Measurements from ENCODE around the gene ADARB1.

Gene ADARB1

DNA sequence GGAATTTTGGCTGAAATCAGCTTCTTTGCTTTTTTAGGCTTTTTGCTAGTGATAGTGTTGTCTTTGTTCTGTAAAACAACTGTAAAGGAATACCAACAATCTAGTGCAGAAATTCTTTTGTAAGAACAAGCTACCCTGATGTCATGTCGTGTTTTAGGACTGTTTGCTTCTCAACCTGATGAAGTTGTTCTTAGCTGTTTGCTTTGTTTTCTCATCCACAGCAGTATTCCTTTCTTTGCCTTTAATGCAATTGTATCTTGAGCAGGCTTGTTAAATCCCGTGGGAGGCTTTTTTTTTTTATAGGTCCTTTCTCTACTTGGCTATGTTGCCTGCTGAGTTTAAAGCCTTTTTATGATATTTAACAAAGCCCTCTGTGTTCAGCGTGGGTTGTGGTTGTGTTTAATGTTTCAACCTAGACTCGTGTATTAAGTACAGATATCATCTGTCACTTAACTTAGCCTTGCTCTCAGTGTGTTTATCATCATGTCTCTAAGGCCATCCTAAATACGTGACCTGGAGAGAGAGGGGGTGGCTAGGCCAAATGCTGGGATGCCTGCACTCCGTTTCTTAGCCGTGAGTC, 31.6 kb downstream of the ADARB1 start:
- no peak overlapping the region for H3K9ac ChIP-seq (ENCODE audit: low read depth, low read length)
- TF ChIP-seq, protein P1, sequence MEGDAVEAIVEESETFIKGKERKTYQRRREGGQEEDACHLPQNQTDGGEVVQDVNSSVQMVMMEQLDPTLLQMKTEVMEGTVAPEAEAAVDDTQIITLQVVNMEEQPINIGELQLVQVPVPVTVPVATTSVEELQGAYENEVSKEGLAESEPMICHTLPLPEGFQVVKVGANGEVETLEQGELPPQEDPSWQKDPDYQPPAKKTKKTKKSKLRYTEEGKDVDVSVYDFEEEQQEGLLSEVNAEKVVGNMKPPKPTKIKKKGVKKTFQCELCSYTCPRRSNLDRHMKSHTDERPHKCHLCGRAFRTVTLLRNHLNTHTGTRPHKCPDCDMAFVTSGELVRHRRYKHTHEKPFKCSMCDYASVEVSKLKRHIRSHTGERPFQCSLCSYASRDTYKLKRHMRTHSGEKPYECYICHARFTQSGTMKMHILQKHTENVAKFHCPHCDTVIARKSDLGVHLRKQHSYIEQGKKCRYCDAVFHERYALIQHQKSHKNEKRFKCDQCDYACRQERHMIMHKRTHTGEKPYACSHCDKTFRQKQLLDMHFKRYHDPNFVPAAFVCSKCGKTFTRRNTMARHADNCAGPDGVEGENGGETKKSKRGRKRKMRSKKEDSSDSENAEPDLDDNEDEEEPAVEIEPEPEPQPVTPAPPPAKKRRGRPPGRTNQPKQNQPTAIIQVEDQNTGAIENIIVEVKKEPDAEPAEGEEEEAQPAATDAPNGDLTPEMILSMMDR (IDR thresholded peaks at IDR 0.05; ENCODE audit: borderline replicate concordance, extremely low read depth, low read length, poor library complexity, severe bottlenecking): no peak
- no peak for TF ChIP-seq EZH2 (IDR thresholded peaks at IDR 0.05; ENCODE audit: borderline replicate concordance, low read depth, low read length, severe bottlenecking)
- peaks cover 38% of the 10 kb centered on the region for H4K20me1 ChIP-seq (ENCODE audit: insufficient read depth, low read length)
- H3K27ac ChIP-seq (ENCODE audit: low read length): no peak overlapping the region
- H3K4me2 ChIP-seq (ENCODE audit: insufficient read depth, low read length): no peak overlapping the region
- no peak for DNase-seq
- H3K4me1 ChIP-seq (ENCODE audit: insufficient read depth, low read length): peaks cover 29% of the 10 kb centered on the region
- ATAC-seq (ENCODE audit: insufficient read depth, low read depth): peak; percentile 39; the same call in 1 of the 3 replicates
- H3K79me2 ChIP-seq (ENCODE audit: insufficient read depth, low read length): peaks cover 31% of the 10 kb centered on the region
- H3K4me3 ChIP-seq (ENCODE audit: low read depth in 1 of 2, low read length in 2 of 2): no peak overlapping the region
- H2AFZ ChIP-seq (ENCODE audit: low read depth, low read length): no peak overlapping the region
- H3K27me3 ChIP-seq (ENCODE audit: insufficient read depth, low read length, poor library complexity): no peaks in the 10 kb centered on the region
- H3K9me3 ChIP-seq (ENCODE audit: insufficient read depth, low read length, severe bottlenecking): no peaks in the 10 kb centered on the region
- H3K36me3 ChIP-seq (ENCODE audit: insufficient read depth, low read length): no peaks in the 10 kb centered on the region

DNA sequence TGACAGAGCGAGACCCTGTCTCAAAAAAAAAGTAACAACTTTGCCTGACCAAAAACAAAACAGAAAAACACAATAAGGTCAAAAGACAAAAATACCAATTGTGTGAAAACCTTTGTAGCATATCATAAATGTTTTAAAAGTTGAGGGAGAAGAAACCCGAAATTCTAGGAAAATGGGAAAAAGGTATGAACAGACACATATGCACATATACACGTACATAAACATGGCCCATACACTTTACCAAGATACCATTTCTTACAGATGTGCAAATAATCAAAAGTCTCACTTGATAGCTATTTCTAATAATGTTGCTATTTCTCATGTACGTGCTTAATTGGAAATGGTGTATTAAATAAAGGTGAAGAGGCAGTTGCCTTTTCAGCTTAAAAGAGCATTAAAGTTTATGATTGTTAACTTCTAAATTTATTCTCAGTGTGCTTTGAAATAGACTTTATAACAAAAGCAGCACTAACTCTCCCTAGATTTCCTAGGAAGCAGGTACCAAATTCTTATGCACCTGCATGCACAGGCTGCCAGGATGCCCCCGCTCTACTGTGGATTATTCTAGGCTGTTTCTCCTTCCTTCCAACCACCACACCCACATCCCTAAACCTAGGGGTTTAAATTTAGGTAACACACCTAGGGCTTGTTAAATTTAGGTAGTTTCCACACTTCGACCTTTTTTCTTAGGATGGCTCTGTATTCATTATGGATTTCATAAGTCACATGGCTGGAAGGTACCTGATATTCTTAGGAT, 33.8 kb downstream of the ADARB1 start:
- no peak overlapping the region for H3K27ac ChIP-seq (ENCODE audit: low read length)
- no peak for TF ChIP-seq EZH2 (IDR thresholded peaks at IDR 0.05; ENCODE audit: borderline replicate concordance, low read depth, low read length, severe bottlenecking)
- TF ChIP-seq, protein P1 (IDR thresholded peaks at IDR 0.05; ENCODE audit: borderline replicate concordance, extremely low read depth, low read length, poor library complexity, severe bottlenecking): no peak
- peaks cover 39% of the 10 kb centered on the region for H3K4me1 ChIP-seq (ENCODE audit: insufficient read depth, low read length)
- ATAC-seq (ENCODE audit: insufficient read depth, low read depth): no peak
- no peak for DNase-seq
- H3K36me3 ChIP-seq (ENCODE audit: insufficient read depth, low read length): no peaks in the 10 kb centered on the region
- peaks cover 38% of the 10 kb centered on the region; the same call in 1 of the 2 replicates for H3K79me2 ChIP-seq (ENCODE audit: insufficient read depth, low read length)
- H3K27me3 ChIP-seq (ENCODE audit: insufficient read depth, low read length, poor library complexity): no peaks in the 10 kb centered on the region
- H3K4me3 ChIP-seq (ENCODE audit: low read depth in 1 of 2, low read length in 2 of 2): no peak overlapping the region
- H3K9ac ChIP-seq (ENCODE audit: low read depth, low read length): no peak overlapping the region
- no peaks in the 10 kb centered on the region for H3K9me3 ChIP-seq (ENCODE audit: insufficient read depth, low read length, severe bottlenecking)
- no peak overlapping the region for H2AFZ ChIP-seq (ENCODE audit: low read depth, low read length)
- no peak overlapping the region for H3K4me2 ChIP-seq (ENCODE audit: insufficient read depth, low read length)
- H4K20me1 ChIP-seq (ENCODE audit: insufficient read depth, low read length): peaks cover 32% of the 10 kb centered on the region

DNA sequence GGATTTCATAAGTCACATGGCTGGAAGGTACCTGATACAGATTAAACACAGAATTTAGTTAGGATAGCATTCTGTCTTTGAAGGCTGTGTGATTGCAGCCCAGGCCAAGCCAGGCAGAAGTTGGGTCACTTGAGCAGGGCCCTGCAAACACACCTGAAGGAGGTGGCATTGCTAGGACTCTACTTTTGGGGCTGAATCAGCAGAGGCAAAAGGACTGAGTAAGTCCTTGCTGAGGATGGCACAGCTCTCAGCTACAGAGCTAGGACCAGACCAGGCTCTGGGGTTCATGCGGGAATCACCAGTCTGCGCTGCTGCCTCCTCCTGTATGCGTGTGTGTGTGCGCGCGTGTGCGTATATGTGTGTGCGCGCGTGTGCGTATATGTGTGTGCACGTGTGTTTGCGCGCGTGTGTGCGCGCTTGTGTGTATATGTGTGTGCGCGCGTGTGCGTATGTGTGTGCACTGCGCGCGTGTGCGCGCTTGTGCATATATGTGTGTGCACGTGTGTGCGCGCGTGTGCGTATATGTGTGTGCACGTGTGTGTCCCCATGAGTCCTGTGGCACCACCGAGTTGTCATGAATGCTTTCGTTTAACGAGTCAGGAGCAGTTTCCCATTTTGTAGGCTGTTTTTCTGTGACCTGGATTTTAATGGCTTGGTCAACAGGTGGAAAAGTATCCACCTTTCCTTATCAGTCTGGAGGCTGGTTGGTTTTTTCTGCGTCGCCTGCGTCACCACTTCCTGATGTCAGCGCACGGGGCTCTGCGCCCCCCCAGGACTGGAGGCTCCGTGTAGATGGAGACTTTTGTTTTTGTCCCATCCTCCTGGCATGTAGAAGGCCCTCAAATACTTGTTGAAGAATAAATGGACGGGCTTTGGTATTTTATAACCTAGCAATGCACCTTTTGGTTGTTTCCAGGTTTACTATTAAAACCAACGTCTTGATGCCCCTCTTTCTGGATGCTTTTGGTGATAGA, 34.7 kb downstream of the ADARB1 start:
- H3K4me2 ChIP-seq (ENCODE audit: insufficient read depth, low read length): no peak overlapping the region
- no peak for TF ChIP-seq EZH2 (IDR thresholded peaks at IDR 0.05; ENCODE audit: borderline replicate concordance, low read depth, low read length, severe bottlenecking)
- TF ChIP-seq, protein P1 (IDR thresholded peaks at IDR 0.05; ENCODE audit: borderline replicate concordance, extremely low read depth, low read length, poor library complexity, severe bottlenecking): no peak
- no peaks in the 10 kb centered on the region for H3K27me3 ChIP-seq (ENCODE audit: insufficient read depth, low read length, poor library complexity)

More for the DNA sequence above, 34.7 kb downstream of the ADARB1 start:
- Histone ChIP-seq H2AFZ (ENCODE audit: low read depth, low read length) (no peak overlapping the region), H3K36me3 (ENCODE audit: insufficient read depth, low read length) (no peaks in the 10 kb centered on the region), H3K9ac (ENCODE audit: low read depth, low read length) (no peak overlapping the region), H3K9me3 (ENCODE audit: insufficient read depth, low read length, severe bottlenecking) (no peaks in the 10 kb centered on the region), H3K4me1 (ENCODE audit: insufficient read depth, low read length) (peaks cover 38% of the 10 kb centered on the region), H3K27ac (ENCODE audit: low read length) (no peak overlapping the region), H3K4me3 (ENCODE audit: low read depth in 1 of 2, low read length in 2 of 2) (no peak overlapping the region), H3K79me2 (ENCODE audit: insufficient read depth, low read length) (peaks cover 35% of the 10 kb centered on the region; the same call in 1 of the 2 replicates), H4K20me1 (ENCODE audit: insufficient read depth, low read length) (peaks cover 30% of the 10 kb centered on the region)
- ATAC-seq (ENCODE audit: insufficient read depth, low read depth) (peak; percentile 47; the same call in 2 of the 3 replicates), DNase-seq (peak; percentile 16)
